ENCODE results near the gene SCAMP1. TPM values are rescaled to one million over a fixed set of nuclear protein-coding genes. Genes with fewer than 3 reads are reported as not detected.

The SCAMP1 gene
- total RNA-seq, 1 donor from 2014 or later: 45.0 TPM

- Mint-ChIP-seq H3K4me1 (ENCODE audit: unreplicated experiment) (peaks cover 18% of the 10 kb centered on the region), H3K27me3 (ENCODE audit: unreplicated experiment) (no peaks in the 10 kb centered on the region), H3K4me3 (ENCODE audit: unreplicated experiment) (no peak overlapping the region), H3K9me3 (ENCODE audit: unreplicated experiment) (no peaks in the 10 kb centered on the region), H3K36me3 (ENCODE audit: unreplicated experiment) (peaks cover 5% of the 10 kb centered on the region), H3K27ac (ENCODE audit: unreplicated experiment) (no peak overlapping the region)
- no peak for DNase-seq (ENCODE audit: extremely low spot score, unreplicated experiment)
- TF ChIP-seq CTCF (IDR thresholded peaks at IDR 0.05): no peak
Observed at GRCh38 chr5:78405829-78406750, 45.7 kb downstream of the SCAMP1 start.

- Mint-ChIP-seq H3K27me3 (ENCODE audit: unreplicated experiment) (no peaks in the 10 kb centered on the region), H3K9me3 (ENCODE audit: unreplicated experiment) (no peaks in the 10 kb centered on the region), H3K4me3 (ENCODE audit: unreplicated experiment) (no peak overlapping the region), H3K36me3 (ENCODE audit: unreplicated experiment) (peaks cover 5% of the 10 kb centered on the region), H3K27ac (ENCODE audit: unreplicated experiment) (no peak overlapping the region), H3K4me1 (ENCODE audit: unreplicated experiment) (peaks cover 23% of the 10 kb centered on the region)
- TF ChIP-seq CTCF (IDR thresholded peaks at IDR 0.05): no peak
- DNase-seq (ENCODE audit: extremely low spot score, unreplicated experiment): no peak
Observed at GRCh38 chr5:78407458-78407857, 47.0 kb downstream of the SCAMP1 start.

- no peak overlapping the region for H3K27ac Mint-ChIP-seq (ENCODE audit: unreplicated experiment)
- H3K27me3 Mint-ChIP-seq (ENCODE audit: unreplicated experiment): no peaks in the 10 kb centered on the region
- no peak overlapping the region for H3K4me3 Mint-ChIP-seq (ENCODE audit: unreplicated experiment)
- H3K9me3 Mint-ChIP-seq (ENCODE audit: unreplicated experiment): no peaks in the 10 kb centered on the region
- H3K4me1 Mint-ChIP-seq (ENCODE audit: unreplicated experiment): peaks cover 10% of the 10 kb centered on the region
- no peak for TF ChIP-seq CTCF (IDR thresholded peaks at IDR 0.05)
- H3K36me3 Mint-ChIP-seq (ENCODE audit: unreplicated experiment): peaks cover 14% of the 10 kb centered on the region
- no peak for DNase-seq (ENCODE audit: extremely low spot score, unreplicated experiment)
Observed at GRCh38 chr5:78411586-78411985, 51.2 kb downstream of the SCAMP1 start.

- TF ChIP-seq CTCF (IDR thresholded peaks at IDR 0.05): no peak
- Mint-ChIP-seq H3K27me3 (ENCODE audit: unreplicated experiment) (no peaks in the 10 kb centered on the region), H3K4me1 (ENCODE audit: unreplicated experiment) (peaks cover 3% of the 10 kb centered on the region), H3K9me3 (ENCODE audit: unreplicated experiment) (no peaks in the 10 kb centered on the region), H3K27ac (ENCODE audit: unreplicated experiment) (no peak overlapping the region), H3K4me3 (ENCODE audit: unreplicated experiment) (no peak overlapping the region), H3K36me3 (ENCODE audit: unreplicated experiment) (peaks cover 35% of the 10 kb centered on the region)
- no peak for DNase-seq (ENCODE audit: extremely low spot score, unreplicated experiment)
Observed at GRCh38 chr5:78416677-78417425, 56.4 kb downstream of the SCAMP1 start.

- Mint-ChIP-seq H3K4me3 (ENCODE audit: unreplicated experiment) (no peak overlapping the region), H3K27ac (ENCODE audit: unreplicated experiment) (no peak overlapping the region), H3K27me3 (ENCODE audit: unreplicated experiment) (no peaks in the 10 kb centered on the region), H3K36me3 (ENCODE audit: unreplicated experiment) (peaks cover 35% of the 10 kb centered on the region), H3K9me3 (ENCODE audit: unreplicated experiment) (no peaks in the 10 kb centered on the region), H3K4me1 (ENCODE audit: unreplicated experiment) (no peaks in the 10 kb centered on the region)
- no peak for DNase-seq (ENCODE audit: extremely low spot score, unreplicated experiment)
- TF ChIP-seq CTCF (IDR thresholded peaks at IDR 0.05): no peak
Observed at GRCh38 chr5:78419396-78419795, 59.0 kb downstream of the SCAMP1 start.
